SH-SY5Y (cell line): Measurements from ENCODE around the gene EGFLAM.

Experiments used
- GATA2 ChIP-seq: IDR thresholded peaks from 2 replicates; pipeline ENCODE4 v1.6.1; 2011; ENCODE audit warnings: mild to moderate bottlenecking, low read depth, low read length
- GATA3 ChIP-seq: IDR thresholded peaks from 2 replicates; pipeline ENCODE4 v1.6.1; 2011; ENCODE audit warnings: low read depth, mild to moderate bottlenecking, low read length, moderate library complexity

Gene EGFLAM

DNA sequence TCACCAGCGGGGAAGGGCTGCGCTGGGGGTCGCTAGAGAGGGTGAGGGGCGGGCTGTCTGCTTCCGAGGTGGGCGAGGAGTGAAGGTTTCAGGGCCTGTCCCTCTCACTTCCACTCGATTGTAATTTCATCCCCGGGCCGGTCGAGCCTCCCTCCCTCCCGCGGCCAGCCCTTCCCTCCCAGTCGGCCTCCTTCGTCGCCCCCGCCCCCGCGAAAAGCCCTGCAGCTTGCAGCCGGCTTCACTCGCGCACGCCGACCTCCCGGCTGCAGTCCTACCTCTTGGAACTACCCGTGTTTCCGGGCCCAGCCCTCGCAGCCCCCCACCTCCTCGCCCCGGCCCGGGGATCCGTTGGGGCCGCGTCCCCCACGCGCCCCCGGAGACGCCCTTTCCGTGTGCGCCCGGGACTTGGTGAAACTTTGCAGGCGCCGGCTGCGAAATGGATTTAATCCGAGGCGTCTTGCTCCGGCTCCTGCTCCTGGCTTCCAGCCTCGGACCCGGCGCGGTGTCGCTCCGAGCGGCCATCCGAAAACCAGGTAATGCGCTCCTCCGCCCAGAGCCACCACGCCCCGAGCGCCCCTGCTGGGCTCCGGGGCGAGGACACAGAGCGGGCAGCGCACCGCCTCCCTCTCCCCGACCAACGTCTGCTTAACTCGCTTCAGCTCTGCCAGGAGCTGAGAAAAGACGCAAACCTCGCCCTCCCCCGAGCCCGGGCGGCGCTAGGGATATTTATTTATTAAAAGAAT lies at the start of gene EGFLAM:
Gene EGFLAM, plus strand, starts transcription at position 241 of the 743 bp plus-strand sequence. Its CDS starts 196 bp downstream, at position 437.
- TF ChIP-seq GATA3: no peak
- no peak for TF ChIP-seq GATA2

DNA sequence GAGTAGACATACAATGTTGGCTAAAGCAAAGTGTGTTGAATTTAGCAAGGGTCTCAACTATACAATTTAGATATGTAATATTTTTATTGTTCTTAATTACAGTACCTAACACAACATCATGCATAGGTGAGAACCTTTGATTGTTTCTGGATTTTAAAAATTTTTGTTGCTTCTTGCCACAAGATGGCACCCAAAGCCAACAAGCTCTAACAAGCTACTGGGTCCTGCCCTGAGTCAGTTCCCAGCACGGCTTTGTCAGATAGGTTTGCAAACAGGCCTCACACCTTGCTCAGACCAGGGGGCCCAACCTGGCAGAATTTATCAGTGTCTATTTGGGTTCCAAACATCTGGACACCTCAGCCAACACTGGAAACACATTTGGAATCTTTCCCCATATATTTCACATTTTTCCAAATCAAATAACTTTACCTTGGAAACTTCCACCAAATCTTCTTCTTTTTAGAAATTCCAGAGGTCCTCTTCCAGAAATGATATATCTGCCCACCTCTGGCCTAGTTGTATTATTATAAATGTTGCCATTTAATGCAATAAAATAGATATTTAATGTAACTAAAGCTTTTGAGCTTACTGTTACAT lies 49.5 kb upstream of the EGFLAM start:
- TF ChIP-seq GATA2 (no peak), GATA3 (no peak)

DNA sequence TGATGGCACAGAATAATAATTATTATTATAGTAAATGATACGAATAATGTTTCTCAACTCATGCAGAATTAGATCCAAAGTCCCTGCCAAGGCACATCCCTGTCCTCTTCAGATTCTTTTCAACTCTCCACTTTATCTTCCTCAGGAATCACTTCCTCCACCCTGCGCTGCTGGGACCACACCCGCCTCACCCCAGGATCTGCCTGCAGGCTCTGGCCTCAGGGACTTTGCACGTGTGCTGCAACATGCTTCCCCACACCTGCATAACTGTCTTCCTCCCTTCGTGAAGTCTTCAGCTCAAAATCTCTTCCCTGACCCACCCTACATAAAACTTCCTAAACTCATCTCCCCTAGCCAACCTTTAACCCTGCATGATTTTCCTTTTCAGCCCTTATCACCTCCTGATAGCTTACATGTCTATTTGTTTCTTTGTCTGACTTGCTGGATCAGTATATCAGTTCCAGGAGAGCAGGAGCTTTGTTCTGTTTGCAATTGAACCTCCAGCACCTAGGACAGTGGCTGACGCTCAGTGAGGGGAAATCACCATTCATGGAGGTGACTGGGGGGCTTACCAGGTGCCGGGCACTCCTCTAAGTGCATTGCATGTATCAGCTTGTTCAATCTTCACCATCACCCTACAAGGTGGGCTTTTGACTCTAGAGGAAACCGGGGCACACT lies 47.5 kb upstream of the EGFLAM start:
- TF ChIP-seq GATA3 (no peak), GATA2 (no peak)

DNA sequence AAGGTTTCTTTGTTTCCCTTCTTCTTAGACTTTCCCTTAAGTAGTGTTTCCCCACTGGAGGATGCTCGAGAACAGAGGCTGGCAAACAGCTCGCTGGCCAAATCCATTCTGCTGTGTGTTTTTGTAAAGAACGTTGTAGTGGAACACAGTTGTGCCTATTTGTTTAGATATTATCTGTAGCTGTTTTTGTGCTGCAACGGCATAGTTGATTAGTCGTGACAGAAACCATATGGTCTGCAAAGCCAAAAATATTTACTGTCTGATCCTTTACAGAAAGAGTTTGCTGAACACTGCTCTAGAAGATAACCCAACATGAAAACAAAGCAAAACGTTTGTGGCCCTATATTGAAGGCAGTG lies 47.0 kb upstream of the EGFLAM start:
- TF ChIP-seq GATA3: peak; percentile 35; the same call in 1 of the 2 replicates
- peak; percentile 74 for TF ChIP-seq GATA2

DNA sequence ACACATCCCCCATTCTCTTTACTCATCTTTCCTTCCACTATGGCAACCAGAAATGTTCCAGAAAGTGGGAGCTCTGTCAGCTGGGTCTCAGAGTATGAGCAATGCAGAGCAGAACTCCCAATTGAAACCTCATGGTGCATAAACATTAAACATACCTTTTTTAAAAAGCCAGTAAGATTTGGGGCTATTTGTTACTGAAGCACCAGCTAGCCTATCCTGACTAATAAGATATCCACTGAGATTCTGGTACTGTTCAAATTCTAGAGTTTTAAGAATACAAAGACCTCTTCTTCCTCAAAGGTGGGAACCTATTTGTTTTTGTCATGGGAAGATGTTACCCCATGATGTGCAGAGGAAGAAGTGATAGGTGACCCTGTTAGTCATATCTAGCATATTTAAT lies 46.1 kb upstream of the EGFLAM start:
- no peak for TF ChIP-seq GATA2
- TF ChIP-seq GATA3: no peak

DNA sequence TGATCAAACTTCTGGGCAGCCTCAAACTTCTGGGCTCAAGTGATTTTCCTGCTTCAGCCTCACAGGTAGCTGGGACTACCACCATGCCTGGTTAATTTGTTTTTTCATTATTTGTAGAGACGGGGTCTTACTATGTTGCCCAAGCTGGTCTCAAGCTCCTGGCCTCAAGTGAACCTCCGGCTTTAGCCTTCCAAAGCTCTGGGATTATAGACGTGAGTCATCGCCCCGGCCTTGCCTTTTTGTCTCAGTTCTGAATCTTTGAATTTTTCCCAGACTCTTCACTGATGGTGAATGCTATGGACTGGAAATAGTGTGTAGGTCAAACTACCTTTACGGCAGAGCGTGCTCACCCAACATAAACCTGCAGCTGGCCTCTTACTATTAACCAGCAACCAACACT lies 32.3 kb upstream of the EGFLAM start:
- TF ChIP-seq GATA2 (no peak), GATA3 (no peak)

DNA sequence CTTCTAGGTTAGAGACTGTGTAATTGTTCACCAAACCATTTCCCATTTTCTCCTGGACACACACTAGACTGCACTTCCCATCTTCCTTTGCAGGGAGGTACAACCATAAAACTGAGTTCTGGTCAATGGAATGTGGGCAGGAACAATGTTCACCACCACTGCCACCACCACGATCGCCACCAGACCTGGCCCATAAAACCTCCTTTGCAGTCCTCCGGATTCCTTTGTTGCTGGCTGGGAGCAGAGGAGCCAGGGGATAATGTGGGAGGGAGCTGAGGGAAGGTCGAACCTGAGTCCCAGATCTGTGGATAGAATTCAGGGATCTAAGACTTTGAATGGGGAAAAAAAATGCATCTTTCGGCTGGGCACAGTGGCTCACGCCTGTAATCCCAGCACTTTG lies 29.4 kb upstream of the EGFLAM start:
- TF ChIP-seq GATA2 (no peak), GATA3 (no peak)

DNA sequence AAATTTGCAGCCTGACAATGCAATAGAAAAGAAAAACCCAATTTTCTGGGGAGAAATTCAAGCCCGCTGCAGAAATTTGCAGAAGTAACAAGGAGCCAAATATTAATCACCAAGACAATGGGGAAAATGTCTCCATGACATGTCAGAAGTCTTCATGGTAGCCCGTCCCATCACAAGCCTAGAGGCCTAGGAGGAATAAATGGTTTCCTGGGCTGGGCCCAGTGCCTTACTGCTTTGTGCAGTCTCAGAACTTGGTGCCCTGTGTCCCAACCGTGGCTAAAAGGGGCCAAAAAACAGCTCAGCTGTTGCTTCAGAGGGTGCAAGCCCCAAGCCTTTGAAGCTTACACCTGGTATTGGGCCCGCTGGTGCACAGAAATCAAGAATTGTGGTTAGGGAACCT lies 23.6 kb upstream of the EGFLAM start:
- TF ChIP-seq GATA3 (no peak), GATA2 (no peak)

DNA sequence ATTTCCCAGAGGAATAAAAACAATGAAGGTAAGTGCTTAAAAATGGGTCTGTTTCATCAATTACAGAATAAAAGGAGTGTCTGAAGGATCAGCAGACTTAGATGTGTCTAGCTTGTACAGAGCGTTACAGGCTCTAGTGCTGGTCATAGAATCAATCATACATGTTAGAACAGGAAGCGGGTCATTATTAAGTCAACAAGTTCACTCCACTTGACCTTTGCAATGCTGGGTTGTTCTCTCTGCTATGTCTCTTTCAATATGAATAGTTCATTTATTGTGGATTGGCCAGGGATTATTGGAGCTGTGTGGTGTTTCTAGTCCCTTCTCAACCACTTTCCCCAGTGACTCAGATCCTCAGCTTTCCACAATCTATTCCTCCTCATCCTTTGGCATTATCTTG lies 20.7 kb upstream of the EGFLAM start:
- TF ChIP-seq GATA2 (no peak), GATA3 (no peak)

DNA sequence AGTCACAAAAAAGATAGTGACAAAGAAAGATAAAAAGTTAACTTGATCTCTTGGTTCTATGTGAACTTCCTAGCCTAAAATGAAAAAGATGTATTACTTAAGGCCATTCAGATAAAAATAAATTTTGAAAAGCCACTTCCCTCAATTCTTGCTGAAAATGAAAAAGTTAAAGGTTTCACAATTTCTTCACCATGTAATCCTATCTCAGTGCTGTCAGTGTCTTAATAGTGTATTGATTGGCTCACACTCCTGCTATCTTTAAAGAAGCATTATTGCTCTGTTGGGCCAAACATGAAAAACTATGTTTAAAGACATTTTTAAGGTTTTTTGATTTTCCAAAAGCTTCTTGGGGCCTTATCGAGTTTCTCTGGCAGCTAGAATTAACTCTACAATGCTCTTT lies 18.1 kb upstream of the EGFLAM start:
- TF ChIP-seq GATA3 (no peak), GATA2 (no peak)

DNA sequence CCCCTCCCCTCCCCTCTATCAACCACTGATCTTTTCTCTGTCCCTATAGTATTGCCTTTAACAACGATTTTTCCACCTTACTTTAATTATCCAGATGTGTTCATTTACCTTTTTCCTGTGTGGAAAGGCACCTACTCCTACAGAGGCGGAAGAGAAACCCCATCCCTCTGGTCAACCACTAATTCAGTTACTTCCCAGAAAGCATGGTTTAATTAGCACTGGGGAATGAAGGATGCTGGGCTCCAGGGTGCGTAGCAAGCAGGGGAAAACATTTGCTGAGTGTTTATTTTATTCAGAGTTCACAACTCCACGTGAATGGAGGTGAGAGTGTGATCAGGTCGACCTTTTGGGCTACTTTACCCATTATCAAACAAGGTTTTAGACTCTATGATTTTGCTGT lies 16.7 kb upstream of the EGFLAM start:
- TF ChIP-seq GATA3: no peak
- no peak for TF ChIP-seq GATA2

DNA sequence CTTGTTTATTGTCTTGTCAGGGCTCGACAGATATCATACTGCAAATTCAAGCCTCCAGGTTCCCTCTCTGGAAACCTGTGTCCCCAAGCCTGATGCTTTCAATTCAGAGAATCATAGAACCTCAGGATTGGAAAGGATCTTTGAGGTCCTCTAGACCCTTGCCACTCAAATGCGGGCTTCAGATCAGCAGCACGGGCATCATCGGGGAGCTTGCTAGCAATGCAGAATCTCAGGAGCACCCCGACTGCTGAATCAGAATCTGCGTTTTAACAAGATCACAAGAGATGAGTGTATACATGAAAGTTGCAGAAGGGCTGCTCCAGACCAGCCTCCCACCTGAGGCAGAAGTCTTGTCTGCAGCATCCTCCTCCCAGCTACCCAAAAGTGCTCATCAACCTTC lies 13.1 kb upstream of the EGFLAM start:
- TF ChIP-seq GATA3 (no peak), GATA2 (no peak)

DNA sequence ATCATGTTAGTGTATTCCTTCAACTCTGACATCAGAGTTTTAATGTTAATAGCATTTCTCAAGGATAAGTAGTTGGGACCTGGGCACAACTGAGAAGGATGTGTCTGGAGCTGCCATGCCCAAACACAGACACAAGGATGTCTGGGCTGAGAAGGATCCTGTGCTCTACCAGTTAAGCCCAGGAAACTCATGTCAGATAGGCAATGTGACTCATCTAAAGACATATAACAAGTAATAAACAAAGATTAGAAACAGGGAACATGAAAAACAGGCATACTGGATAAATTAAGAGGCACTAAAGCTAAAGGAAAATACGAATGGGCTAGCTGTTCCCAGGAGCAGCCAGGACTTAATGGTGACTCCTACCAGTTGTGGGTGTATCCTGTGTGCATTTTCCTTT lies 9.1 kb upstream of the EGFLAM start:
- no peak for TF ChIP-seq GATA3
- TF ChIP-seq GATA2: no peak

DNA sequence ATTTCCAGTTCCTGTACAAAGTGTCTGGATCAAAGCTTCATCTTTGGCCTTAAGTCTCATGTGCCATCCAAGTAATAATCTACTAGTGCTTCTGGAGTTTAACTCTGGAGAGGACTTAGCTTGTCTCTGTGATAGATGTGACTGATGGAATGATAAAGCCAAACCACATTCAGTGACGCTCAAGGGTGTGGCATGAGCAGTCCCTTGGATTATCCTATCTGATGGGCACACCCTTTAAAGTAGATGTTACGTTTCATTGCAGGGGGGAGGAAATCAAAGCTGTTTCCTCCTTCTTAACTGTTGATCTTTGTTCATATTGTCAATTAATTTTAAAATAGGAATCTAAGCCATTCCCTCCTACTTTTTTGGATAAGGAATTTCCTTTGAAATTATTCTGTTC lies 8.5 kb upstream of the EGFLAM start:
- TF ChIP-seq GATA3 (no peak), GATA2 (no peak)

DNA sequence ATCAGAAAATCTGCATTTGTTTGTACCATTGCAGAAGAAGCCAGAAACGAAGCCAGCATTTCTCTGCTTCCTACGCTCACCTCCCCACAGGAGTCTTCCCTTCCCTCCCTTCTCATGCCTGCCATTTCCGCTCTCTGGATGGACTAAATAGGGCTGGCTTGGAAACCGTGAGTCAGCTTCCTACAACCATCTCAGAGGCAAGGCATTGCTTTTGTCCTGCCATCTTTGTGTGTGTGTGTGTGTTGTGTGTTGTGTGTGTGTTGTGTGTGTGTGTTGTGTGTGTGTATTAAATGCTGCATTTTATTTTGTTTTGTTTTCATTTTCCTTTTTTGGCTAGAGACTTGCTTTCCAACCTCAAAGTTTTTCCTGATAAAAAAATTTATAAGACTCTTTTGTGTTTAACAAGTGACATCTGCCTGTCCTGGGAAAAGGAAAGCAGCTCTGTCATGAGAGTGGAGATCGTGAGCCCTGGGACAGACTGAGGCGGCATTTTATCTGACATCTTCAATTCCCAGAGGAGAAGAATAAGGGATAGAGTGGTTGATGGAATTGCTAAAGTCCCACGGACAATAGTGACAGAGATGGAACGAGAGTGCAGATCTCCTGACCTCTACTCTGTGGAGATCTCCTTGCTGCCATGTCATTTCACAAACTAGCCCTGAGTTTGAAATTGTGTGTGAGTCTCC lies 7.5 kb upstream of the EGFLAM start:
- TF ChIP-seq GATA2 (no peak), GATA3 (no peak)
